NB4 (cell line): ENCODE results near the gene CRELD2.

Source experiments
- DNase-seq: peaks from one replicate; pipeline ENCODE4 v3.0.0; 2010; ENCODE audit warnings: low read depth
- H3K4me3 ChIP-seq: one replicate; pipeline ENCODE4 v1.5.1; 2011; ENCODE audit warnings: mild to moderate bottlenecking, low read depth, low read length, moderate library complexity
- MYC ChIP-seq: IDR thresholded peaks from 2 replicates; pipeline ENCODE4 v1.6.1; 2011; ENCODE audit warnings: low read depth, low read length
- POLR2A ChIP-seq: IDR thresholded peaks from 2 replicates; pipeline ENCODE4 v1.6.1; 2011; ENCODE audit warnings: mild to moderate bottlenecking; ENCODE audit not compliant: insufficient read length; ENCODE audit errors: extremely low read depth
- TF ChIP-seq, protein P1 (sequence below): IDR thresholded peaks from 2 replicates; pipeline ENCODE4 v1.6.1; 2011; ENCODE audit warnings: low read depth, low read length
- TF ChIP-seq, protein P2 (sequence below): IDR thresholded peaks from one replicate; pipeline ENCODE4 v1.5.1; 2012; ENCODE audit warnings: low read depth, low read length

The CRELD2 gene

DNA sequence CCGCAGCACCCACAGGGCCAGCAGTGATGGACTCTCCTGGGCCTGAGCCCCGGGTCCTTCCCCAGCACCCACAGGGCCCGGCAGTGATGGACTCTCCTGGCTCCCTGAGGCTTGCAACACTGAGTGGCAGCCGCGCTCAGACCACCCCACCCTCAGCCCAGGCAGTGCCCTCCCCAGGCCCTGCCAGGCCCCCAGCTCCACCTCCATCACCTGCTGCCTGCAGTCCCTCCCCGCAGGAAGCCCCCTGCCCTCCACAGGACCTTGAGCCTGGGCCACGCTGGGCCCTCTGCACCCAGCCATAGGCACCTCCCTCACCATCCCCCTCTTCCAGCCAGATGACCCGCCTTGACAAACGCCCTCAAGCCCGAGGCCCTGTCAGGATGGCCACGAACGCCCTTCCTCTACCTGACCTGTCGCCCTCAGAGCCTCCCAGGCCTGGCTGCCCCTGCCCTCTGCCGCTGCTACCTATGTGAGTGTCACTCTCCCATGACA, 11.6 kb upstream of the CRELD2 start:
- DNase-seq: no peak
- H3K4me3 ChIP-seq: no peak overlapping the region
- TF ChIP-seq, protein P1, sequence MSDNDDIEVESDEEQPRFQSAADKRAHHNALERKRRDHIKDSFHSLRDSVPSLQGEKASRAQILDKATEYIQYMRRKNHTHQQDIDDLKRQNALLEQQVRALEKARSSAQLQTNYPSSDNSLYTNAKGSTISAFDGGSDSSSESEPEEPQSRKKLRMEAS: no peak
- TF ChIP-seq MYC (no peak), POLR2A (no peak)
- TF ChIP-seq, protein P2, sequence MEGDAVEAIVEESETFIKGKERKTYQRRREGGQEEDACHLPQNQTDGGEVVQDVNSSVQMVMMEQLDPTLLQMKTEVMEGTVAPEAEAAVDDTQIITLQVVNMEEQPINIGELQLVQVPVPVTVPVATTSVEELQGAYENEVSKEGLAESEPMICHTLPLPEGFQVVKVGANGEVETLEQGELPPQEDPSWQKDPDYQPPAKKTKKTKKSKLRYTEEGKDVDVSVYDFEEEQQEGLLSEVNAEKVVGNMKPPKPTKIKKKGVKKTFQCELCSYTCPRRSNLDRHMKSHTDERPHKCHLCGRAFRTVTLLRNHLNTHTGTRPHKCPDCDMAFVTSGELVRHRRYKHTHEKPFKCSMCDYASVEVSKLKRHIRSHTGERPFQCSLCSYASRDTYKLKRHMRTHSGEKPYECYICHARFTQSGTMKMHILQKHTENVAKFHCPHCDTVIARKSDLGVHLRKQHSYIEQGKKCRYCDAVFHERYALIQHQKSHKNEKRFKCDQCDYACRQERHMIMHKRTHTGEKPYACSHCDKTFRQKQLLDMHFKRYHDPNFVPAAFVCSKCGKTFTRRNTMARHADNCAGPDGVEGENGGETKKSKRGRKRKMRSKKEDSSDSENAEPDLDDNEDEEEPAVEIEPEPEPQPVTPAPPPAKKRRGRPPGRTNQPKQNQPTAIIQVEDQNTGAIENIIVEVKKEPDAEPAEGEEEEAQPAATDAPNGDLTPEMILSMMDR: no peak

DNA sequence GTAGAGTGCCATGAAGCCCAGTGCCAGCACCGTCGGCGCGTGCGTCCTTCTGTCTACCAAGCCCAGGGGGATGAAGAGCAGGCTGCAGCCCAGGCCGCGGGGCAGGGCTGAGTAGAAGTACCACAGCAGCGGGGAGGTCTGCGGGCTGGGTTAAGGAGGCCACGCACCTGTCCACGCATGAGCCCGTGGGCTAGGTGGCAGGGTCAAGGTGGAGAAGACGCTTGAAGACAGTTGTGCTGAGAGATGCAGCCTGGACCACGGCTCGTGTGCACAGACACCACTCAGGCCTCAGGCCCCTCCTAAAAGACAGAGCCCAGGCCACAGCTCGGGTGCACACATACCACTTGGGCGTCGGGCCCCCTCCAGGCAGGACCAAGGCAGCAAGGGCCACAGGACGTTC, 10.6 kb upstream of the CRELD2 start:
- no peak for DNase-seq
- H3K4me3 ChIP-seq: no peak overlapping the region
- TF ChIP-seq, protein P1: no peak
- TF ChIP-seq POLR2A (no peak), MYC (no peak)
- TF ChIP-seq, protein P2: no peak

DNA sequence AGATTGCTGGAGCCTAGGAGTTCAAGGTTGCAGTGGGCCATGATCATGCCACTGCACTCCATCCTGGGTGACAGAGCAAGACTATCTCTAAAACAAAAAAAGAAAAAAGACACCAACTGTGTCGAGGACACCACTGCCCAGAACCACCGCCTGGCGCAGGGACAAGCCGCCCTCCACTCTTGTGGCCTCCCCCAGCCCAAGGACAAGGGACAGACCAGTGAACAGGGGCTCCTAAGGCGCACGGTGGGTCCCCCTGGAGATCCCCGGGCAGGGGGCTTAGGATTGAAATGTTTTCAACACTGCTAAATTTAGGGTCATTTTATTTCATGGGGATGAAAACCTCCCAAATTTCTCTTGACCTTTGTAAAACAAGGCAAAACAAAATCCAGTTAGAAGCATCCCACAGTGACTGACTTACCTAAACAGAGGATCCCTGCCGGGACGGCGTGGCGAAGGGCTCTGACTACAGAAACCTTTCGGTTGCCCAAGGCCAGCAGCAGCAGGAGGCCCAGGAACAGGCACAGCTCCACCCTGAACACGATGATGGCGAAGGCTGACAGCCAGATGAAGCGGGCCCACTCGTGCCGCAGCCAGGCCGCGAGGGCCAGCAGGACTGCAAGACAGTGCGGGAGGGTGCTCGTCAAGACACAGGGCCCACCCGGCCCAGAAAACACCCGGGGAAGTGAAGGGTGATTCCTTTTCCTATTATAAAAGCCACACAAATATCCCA, 8.8 kb upstream of the CRELD2 start:
- TF ChIP-seq MYC (no peak), POLR2A (no peak)
- TF ChIP-seq, protein P1: no peak
- TF ChIP-seq, protein P2: no peak
- DNase-seq: no peak
- no peak overlapping the region for H3K4me3 ChIP-seq

DNA sequence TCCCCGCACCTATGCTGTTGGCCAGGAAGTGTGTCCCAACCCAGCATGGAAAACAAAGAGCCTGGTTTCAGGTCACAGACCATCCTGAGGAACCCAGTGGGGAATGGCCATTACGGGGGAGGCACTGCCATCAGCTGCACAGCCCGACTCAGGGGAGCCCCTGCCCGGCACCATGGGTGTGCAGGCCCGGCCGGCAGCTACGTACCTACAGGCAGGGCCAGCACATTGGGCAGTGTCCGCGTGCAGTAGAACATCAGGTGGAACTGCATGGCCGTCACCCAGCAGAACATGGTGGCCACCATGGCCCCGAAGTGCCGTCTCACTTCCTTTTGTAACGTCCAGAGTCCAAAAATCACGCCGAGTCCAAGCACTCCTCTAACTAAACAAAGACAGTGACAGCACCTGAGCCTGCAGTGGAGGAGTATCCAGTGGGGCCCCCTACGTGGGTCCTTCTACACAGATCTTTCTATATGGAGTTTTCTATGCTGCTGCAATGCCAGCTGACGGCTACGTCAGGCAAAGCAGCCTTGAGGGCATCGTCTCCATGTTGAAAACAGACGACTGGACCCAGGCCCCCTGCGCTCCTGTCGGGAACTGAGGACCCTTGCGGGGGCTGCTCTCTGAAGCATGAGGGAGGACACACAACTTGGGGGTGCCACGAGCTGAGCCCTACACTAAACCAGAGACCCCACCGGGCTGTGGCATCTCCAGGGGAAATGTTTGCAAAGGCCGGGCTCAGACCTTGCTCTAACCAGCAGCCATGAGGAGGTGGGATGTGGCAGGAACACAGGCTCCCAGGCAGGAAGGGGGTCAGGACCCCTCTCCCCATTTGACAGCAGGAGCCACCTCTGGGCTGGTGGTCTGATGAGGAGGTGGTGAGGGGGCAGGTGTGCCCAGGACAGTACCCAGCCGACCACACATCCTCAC, 7.9 kb upstream of the CRELD2 start:
- TF ChIP-seq POLR2A (no peak), MYC (no peak)
- TF ChIP-seq, protein P2: no peak
- DNase-seq: no peak
- H3K4me3 ChIP-seq: no peak overlapping the region

DNA sequence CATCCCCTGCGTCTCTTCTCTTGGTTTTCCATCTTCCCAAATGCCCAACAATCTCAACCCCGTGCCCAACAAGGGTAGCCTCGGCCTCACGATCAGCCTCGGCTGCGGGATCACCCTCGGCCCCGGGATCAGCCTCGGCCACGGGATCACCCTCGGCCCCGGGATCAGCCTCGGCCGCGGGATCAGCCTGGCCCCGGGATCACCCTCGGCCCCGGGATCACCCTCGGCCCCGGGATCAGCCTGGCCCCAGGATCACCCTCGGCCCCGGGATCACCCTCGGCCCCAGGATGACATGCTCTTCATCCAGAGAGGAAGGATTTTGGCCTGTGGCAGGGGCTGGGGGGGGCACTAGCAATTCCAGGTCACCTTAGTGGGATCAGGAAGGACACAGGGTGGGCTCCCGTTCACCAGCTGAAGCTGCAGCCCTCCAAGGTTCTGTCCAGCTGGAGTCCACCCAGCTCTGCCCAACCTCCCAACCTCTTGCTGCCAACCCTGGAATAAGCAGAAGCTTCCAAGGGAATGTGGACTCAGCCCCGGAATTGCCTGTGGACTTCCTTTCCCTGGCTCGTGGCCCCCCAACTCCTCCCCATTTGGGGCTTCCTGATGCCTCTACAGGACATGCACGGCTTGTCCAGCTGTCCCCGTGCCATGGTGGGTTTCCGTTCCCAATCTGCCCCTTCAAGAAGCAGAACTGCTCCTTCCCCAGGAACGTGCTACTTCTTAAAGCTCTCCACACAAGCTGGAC, 6.4 kb upstream of the CRELD2 start:
- TF ChIP-seq MYC: no peak
- TF ChIP-seq POLR2A: no peak
- TF ChIP-seq, protein P1: no peak
- TF ChIP-seq, protein P2: no peak
- no peak overlapping the region for H3K4me3 ChIP-seq
- DNase-seq: no peak
